Parathyroid adenoma (tissue), 2 donors: Measurements from ENCODE around the gene ZNF185.
A peak's percentile ranks its signal among the peaks of the same experiment; 100 is the strongest.

Experiments
- H2AFZ ChIP-seq: fragments of 300-600 bp; sonication (generic); one replicate; pipeline ENCODE4 v1.7.0; 2017; ENCODE audit warnings: antibody characterized with exemption, mild to moderate bottlenecking
- H3K27ac ChIP-seq: fragments of 300-600 bp; sonication (generic); one replicate; pipeline ENCODE4 v1.7.0; 2017
- H3K27me3 ChIP-seq: fragments of 300-600 bp; sonication (generic); one replicate; pipeline ENCODE4 v1.7.0; 2017; ENCODE audit warnings: low read length; ENCODE audit not compliant: control insufficient read depth, insufficient read depth
- H3K36me3 ChIP-seq: fragments of 300-600 bp; sonication (generic); one replicate; pipeline ENCODE4 v1.7.0; 2017; ENCODE audit warnings: low read length; ENCODE audit not compliant: control insufficient read depth, insufficient read depth
- H3K4me1 ChIP-seq: fragments of 300-600 bp; sonication (generic); one replicate; pipeline ENCODE4 v1.7.0; 2017; ENCODE audit warnings: control low read depth
- H3K4me2 ChIP-seq: fragments of 300-600 bp; sonication (generic); one replicate; pipeline ENCODE4 v1.7.0; 2017; ENCODE audit warnings: low read length
- H3K4me3 ChIP-seq: fragments of 300-600 bp; sonication (generic); one replicate; pipeline ENCODE4 v1.7.0; 2017; ENCODE audit warnings: low read depth, low read length
- H3K79me2 ChIP-seq: fragments of 300-600 bp; sonication (generic); one replicate; pipeline ENCODE4 v1.7.0; 2017; ENCODE audit warnings: control low read depth
- H3K9ac ChIP-seq: fragments of 300-600 bp; sonication (generic); one replicate; pipeline ENCODE4 v1.7.0; 2017; ENCODE audit warnings: mild to moderate bottlenecking
- H3K9me3 ChIP-seq: fragments of 300-600 bp; sonication (generic); one replicate; pipeline ENCODE4 v1.7.0; 2017; ENCODE audit warnings: low read length; ENCODE audit not compliant: control insufficient read depth
- TF ChIP-seq, protein P1 (sequence below): fragments of 300-600 bp; sonication (generic); IDR thresholded peaks from one replicate; pipeline ENCODE4 v1.7.0; 2017; ENCODE audit warnings: antibody characterized with exemption, mild to moderate bottlenecking
- donor health status: primary hyperparathyroidism.

The ZNF185 gene

DNA sequence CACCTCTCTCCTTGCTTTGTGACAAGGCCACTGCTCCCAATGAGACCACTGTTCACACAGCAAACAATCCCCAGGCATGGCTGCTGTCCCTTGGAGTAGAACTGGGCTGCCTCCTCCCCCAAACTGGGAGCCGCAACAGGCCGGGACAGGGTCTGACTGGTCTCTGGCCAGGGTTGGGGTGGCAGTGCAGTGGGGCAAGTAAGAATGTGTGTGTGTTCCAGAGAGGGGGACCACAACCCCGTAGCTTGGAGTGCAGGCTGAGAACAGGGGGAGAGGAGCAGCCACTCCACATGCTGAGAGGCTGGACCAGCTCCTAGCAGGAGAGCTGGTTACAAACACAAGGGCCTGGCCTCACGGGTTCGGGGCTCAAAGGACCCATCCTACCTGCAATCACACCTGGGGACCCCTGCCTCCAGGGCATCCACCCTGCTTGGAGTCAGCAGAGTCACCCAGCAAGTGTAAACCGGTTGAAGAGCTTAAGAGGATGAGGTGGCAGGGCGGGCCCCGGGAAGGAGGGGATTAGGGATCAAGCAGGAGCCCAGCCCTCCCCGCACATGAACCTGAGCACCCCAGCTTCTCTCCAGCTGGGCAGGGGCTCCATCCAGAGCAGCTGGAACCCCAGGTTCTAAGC, 3.8 kb upstream of the ZNF185 start:
- TF ChIP-seq, protein P1, sequence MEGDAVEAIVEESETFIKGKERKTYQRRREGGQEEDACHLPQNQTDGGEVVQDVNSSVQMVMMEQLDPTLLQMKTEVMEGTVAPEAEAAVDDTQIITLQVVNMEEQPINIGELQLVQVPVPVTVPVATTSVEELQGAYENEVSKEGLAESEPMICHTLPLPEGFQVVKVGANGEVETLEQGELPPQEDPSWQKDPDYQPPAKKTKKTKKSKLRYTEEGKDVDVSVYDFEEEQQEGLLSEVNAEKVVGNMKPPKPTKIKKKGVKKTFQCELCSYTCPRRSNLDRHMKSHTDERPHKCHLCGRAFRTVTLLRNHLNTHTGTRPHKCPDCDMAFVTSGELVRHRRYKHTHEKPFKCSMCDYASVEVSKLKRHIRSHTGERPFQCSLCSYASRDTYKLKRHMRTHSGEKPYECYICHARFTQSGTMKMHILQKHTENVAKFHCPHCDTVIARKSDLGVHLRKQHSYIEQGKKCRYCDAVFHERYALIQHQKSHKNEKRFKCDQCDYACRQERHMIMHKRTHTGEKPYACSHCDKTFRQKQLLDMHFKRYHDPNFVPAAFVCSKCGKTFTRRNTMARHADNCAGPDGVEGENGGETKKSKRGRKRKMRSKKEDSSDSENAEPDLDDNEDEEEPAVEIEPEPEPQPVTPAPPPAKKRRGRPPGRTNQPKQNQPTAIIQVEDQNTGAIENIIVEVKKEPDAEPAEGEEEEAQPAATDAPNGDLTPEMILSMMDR, result no peak
- Histone ChIP-seq H3K9ac (no peak overlapping the region), H3K27me3 (no peaks in the 10 kb centered on the region), H3K9me3 (no peaks in the 10 kb centered on the region), H3K79me2 (no peaks in the 10 kb centered on the region), H3K4me3 (no peak overlapping the region), H3K4me1 (no peaks in the 10 kb centered on the region), H3K27ac (no peak overlapping the region), H3K4me2 (no peak overlapping the region), H2AFZ (no peak overlapping the region), H3K36me3 (no peaks in the 10 kb centered on the region)

DNA sequence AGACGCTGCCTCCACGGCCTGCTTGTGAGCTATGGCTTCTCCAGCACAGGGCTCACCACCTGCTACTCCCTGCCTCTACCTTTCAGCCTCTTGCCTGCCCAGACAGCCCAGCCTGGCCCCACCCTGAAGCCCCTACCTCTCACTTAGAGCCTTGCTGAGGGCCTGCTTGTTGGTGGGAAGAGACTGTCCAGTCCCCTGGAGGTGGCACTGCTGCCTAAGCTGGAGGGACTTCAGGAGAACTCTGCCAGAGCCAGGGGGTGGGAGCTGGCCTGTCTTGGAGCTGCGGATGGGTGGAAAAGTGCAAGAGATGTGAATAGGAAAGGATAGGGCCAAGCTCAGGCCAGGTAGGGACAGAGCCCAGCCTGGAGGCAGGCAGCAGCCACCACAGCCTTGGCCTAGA, 2.7 kb upstream of the ZNF185 start:
- H3K79me2 ChIP-seq, result no peaks in the 10 kb centered on the region
- H3K4me1 ChIP-seq, result no peaks in the 10 kb centered on the region
- TF ChIP-seq, protein P1, result no peak
- no peak overlapping the region for H3K4me2 ChIP-seq
- no peaks in the 10 kb centered on the region for H3K27me3 ChIP-seq
- no peaks in the 10 kb centered on the region for H3K36me3 ChIP-seq
- no peak overlapping the region for H3K27ac ChIP-seq
- no peak overlapping the region for H3K4me3 ChIP-seq
- no peaks in the 10 kb centered on the region for H3K9me3 ChIP-seq
- H3K9ac ChIP-seq, result no peak overlapping the region
- no peak overlapping the region for H2AFZ ChIP-seq

DNA sequence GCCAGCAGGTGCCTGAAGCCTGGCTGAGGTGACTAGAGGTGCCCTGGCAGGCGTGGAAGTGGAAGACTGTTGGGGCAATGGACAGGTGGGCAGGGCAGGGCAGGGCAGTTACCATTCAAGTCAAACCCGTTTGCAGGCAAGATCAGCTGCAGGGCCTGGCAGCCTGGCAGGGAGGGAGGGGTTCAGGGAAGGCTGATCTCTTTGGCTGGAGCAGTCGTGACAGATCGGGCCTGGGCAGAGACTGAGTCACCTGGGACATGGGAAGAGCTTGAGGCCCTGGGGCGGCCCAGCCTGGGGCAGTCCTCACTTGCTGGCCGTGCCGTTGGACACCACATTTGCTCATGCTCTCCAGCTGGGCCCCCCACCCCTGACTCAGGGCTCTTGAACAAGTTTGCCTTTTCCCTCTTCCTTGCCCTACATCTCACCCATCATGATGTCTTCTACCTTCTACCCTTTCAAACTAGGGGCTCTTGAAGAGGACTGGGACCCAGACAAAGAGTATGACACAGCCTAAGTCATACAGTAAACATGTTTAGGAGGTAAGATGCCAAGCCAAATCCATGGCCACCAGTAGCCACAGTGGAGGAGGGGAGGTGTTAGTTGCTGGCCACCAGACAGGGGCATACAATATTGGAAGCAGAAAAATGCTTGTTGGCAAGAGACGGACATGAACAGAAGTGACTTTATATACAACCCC, 2.0 kb upstream of the ZNF185 start:
- Histone ChIP-seq H3K27ac (no peak overlapping the region), H3K9ac (no peak overlapping the region), H3K9me3 (no peaks in the 10 kb centered on the region), H3K36me3 (no peaks in the 10 kb centered on the region), H2AFZ (no peak overlapping the region), H3K4me1 (no peaks in the 10 kb centered on the region), H3K4me3 (no peak overlapping the region), H3K4me2 (no peak overlapping the region), H3K79me2 (no peaks in the 10 kb centered on the region), H3K27me3 (no peaks in the 10 kb centered on the region)
- TF ChIP-seq, protein P1, result no peak

- Histone ChIP-seq H3K27me3 (no peaks in the 10 kb centered on the region), H3K9me3 (no peaks in the 10 kb centered on the region), H3K9ac (no peak overlapping the region), H3K79me2 (no peaks in the 10 kb centered on the region), H3K36me3 (no peaks in the 10 kb centered on the region), H3K4me2 (no peak overlapping the region), H3K4me3 (no peak overlapping the region), H3K4me1 (no peaks in the 10 kb centered on the region), H2AFZ (no peak overlapping the region), H3K27ac (no peak overlapping the region)
- TF ChIP-seq, protein P1, result no peak
These were observed 1.4 kb upstream of the ZNF185 start for GRCh38 chrX:152896450-152896849.

DNA sequence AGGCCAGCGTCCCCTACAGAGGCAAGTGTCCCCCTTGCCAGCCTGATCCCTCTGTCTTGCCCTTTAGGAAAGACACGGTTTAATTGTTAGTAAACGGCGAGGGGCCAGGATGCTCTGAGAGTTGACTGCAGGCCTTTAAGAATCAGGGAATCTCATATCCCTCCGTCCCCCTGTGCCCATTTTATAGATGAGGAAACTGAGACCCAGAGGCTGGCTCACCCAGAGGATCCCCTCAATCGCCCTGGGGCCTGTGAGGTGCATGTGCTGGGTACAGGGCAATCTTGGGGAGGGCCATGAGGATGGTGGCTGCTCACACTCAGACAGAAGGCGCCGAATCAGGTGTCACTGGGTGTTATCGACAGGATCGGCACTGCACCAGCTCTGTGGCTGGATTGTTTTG, 575 bp downstream of the ZNF185 start:
- no peak overlapping the region for H3K4me3 ChIP-seq
- H3K36me3 ChIP-seq, result no peaks in the 10 kb centered on the region
- H3K27me3 ChIP-seq, result no peaks in the 10 kb centered on the region
- no peaks in the 10 kb centered on the region for H3K79me2 ChIP-seq
- no peak overlapping the region for H3K9ac ChIP-seq
- no peak overlapping the region for H3K27ac ChIP-seq
- H3K4me1 ChIP-seq, result no peaks in the 10 kb centered on the region
- H3K4me2 ChIP-seq, result no peak overlapping the region
- TF ChIP-seq, protein P1, result no peak
- peak overlapping the region; percentile 42 for H2AFZ ChIP-seq
- H3K9me3 ChIP-seq, result no peaks in the 10 kb centered on the region
